CD14-positive monocyte (primary cell): ENCODE data around the gene HERC5. TPM values are rescaled to one million over a fixed set of nuclear protein-coding genes. Genes with fewer than 3 reads are reported as not detected.

ENCODE experiments used
- DNase-seq, 3 donors: peaks; one replicate each; pipeline ENCODE4 v3.0.0-alpha.2; 2011 to 2022
- H2AFZ ChIP-seq: 2 replicates; pipeline ENCODE4 v1.6.0; 2012; ENCODE audit warnings: mild to moderate bottlenecking, low read depth, low read length, inconsistent platforms; ENCODE audit not compliant: insufficient read depth, poor library complexity, severe bottlenecking
- H3K27ac ChIP-seq, 2 donors: 1 replicate in 1 of 2; 2 replicates in 1 of 2; pipeline ENCODE4 v1.5.1; 2012 to 2013; ENCODE audit warnings: low read length in 2 of 2, control low read depth in 1 of 2, inconsistent platforms in 1 of 2, low read depth in 1 of 2, mild to moderate bottlenecking in 1 of 2
- H3K27me3 ChIP-seq, 2 donors: one replicate each; pipeline versions ENCODE4 v1.6.0 to v1.6.1; 2011 to 2013; ENCODE audit warnings: low read length in 2 of 2; ENCODE audit not compliant: control insufficient read depth in 2 of 2, insufficient read depth in 2 of 2
- H3K36me3 ChIP-seq, 2 donors: replicated peaks in 1 of 2; 1 replicate in 1 of 2; 2 replicates in 1 of 2; pipeline versions ENCODE4 v1.5.1 to v1.6.1; 2012 to 2013; ENCODE audit warnings: low read length in 2 of 2, control low read depth in 1 of 2, inconsistent platforms in 1 of 2, mild to moderate bottlenecking in 1 of 2; ENCODE audit not compliant: insufficient read depth in 2 of 2, control insufficient read depth in 1 of 2
- H3K4me1 ChIP-seq, 2 donors: 1 replicate in 1 of 2; 2 replicates in 1 of 2; pipeline versions ENCODE4 v1.5.1 to v1.6.1; 2012 to 2013; ENCODE audit warnings: low read length in 2 of 2, control low read depth in 1 of 2, inconsistent platforms in 1 of 2, mild to moderate bottlenecking in 1 of 2, moderate library complexity in 1 of 2; ENCODE audit not compliant: insufficient read depth in 2 of 2, control insufficient read depth in 1 of 2
- H3K4me2 ChIP-seq: replicated peaks from 2 replicates; pipeline ENCODE3; 2012; ENCODE audit warnings: low read length, moderate library complexity, mild to moderate bottlenecking; ENCODE audit not compliant: poor library complexity, severe bottlenecking; ENCODE audit errors: extremely low read depth
- H3K4me3 ChIP-seq, 3 experiments: fragments of 200-600 bp in 1 of 3; sonication (generic) in 1 of 3; replicated peaks in 1 of 3; 1 replicate in 2 of 3; 2 replicates in 1 of 3; pipeline ENCODE4 v1.5.1; 2011 to 2013; ENCODE audit warnings: low read length in 3 of 3, mild to moderate bottlenecking in 3 of 3, control low read depth in 2 of 3, low read depth in 2 of 3, inconsistent platforms in 1 of 3, moderate library complexity in 1 of 3
- H3K79me2 ChIP-seq: 2 replicates; pipeline ENCODE4 v1.6.0; 2012; ENCODE audit warnings: mild to moderate bottlenecking, control low read depth, inconsistent platforms, low read length, moderate library complexity; ENCODE audit not compliant: insufficient read depth
- H3K9ac ChIP-seq: 2 replicates; pipeline ENCODE4 v1.6.0; 2017; ENCODE audit warnings: low read length, mild to moderate bottlenecking; ENCODE audit not compliant: insufficient read depth, poor library complexity, severe bottlenecking
- H3K9me3 ChIP-seq, 2 donors: replicated peaks in 1 of 2; 1 replicate in 1 of 2; 2 replicates in 1 of 2; pipeline versions ENCODE4 v1.5.1 to v1.6.1; 2012 to 2013; ENCODE audit warnings: low read length in 2 of 2, control low read depth in 1 of 2; ENCODE audit not compliant: control insufficient read depth in 1 of 2, insufficient read depth in 1 of 2
- H4K20me1 ChIP-seq: 2 replicates; pipeline ENCODE4 v1.6.0; 2012; ENCODE audit warnings: mild to moderate bottlenecking, low read length, control low read depth, moderate library complexity; ENCODE audit not compliant: insufficient read depth
- H3K27ac Mint-ChIP-seq, 7 donors: one replicate each; pipeline ENCODE4 v1.8.0; 2020; ENCODE audit warnings: mild to moderate bottlenecking in 7 of 7, mixed read lengths in 7 of 7, moderate library complexity in 6 of 7, inconsistent platforms in 2 of 7
- H3K27me3 Mint-ChIP-seq, 3 donors: one replicate each; pipeline ENCODE4 v1.8.0; 2021 to 2022; ENCODE audit warnings: low read depth in 3 of 3, mild to moderate bottlenecking in 3 of 3, mixed read lengths in 3 of 3, moderate library complexity in 3 of 3, inconsistent platforms in 1 of 3
- H3K36me3 Mint-ChIP-seq, 2 donors: one replicate each; pipeline ENCODE4 v1.8.0; 2020; ENCODE audit warnings: mixed read lengths in 2 of 2, inconsistent platforms in 1 of 2, mild to moderate bottlenecking in 1 of 2
- H3K4me1 Mint-ChIP-seq: one replicate; pipeline ENCODE4 v1.8.0; 2020; ENCODE audit warnings: mild to moderate bottlenecking, mixed read lengths
- H3K4me3 Mint-ChIP-seq, 2 donors: one replicate each; pipeline ENCODE4 v1.8.0; 2020; ENCODE audit warnings: mild to moderate bottlenecking in 2 of 2, mixed read lengths in 2 of 2, moderate library complexity in 1 of 2
- H3K9me3 Mint-ChIP-seq, 7 donors: one replicate each; pipeline ENCODE4 v1.8.0; 2020 to 2022; ENCODE audit warnings: mixed read lengths in 7 of 7, mild to moderate bottlenecking in 6 of 7, moderate library complexity in 6 of 7, inconsistent platforms in 2 of 7
- WGBS: methylation state at CpG from one replicate; pipeline ENCODE4 v1.1.5; 2013; ENCODE audit warnings: missing lambda C conversion rate; ENCODE audit not compliant: insufficient coverage; 5-methylcytosine and 5-hydroxymethylcytosine counted together
- intact Hi-C, 2 donors: fragments of 100-400 bp; cut with micrococcal nuclease; formaldehyde crosslinking; loops; one replicate each; pipeline versions ENCODE4 v1.15.0 to v1.15.1; 2023
- polyA plus RNA-seq, 3 donors: library from polyadenylated mRNA; depleted of rRNA in 1 of 3; unstranded in 2 of 3; stranded (reverse) in 1 of 3; fragments of 300-500 nt in 2 of 3; fragments of >200 nt in 1 of 3; fragmentation: Illumina TruSeq in 2 of 3; gene quantifications; 1 replicate in 2 of 3; 2 replicates in 1 of 3; pipeline ENCODE4 v1.2.3, GENCODE V29; 2012 to 2021
- TF ChIP-seq, protein P1 (sequence below): fragments of 200-600 bp; IDR thresholded peaks from one replicate; pipeline ENCODE4 v1.8.0; 2022; ENCODE audit warnings: antibody characterized with exemption, mild to moderate bottlenecking

Gene HERC5
- polyA plus RNA-seq, 3 donors: 2.9 to 10.4 (median 8.1) TPM

DNA sequence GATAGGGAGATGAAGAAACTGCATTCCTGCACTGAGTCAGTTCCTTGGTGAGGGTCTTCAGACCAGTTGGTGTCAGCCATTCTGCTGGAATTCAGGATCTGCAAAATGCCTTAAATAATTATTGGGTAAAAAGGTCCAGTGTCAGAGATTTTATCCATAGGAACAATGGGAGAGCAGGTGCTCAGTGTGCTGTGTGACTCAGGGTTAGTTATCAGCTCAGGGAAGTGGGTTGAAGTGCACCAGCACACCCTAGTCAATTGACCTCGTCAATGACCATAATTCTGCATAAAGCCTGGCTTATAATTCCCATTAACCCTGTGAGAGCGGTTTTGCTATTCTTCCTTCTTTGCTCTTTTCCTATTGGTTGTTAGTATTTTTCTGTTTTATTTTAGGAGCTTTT, 40.9 kb upstream of the HERC5 start:
- Histone ChIP-seq H3K4me3 (no peak overlapping the region), H3K36me3 (peaks cover 0 to 4% of the 10 kb centered on the region in 2 donors), H3K4me2 (no peak overlapping the region), H3K27me3 (no peaks in the 10 kb centered on the region), H2AFZ (no peak overlapping the region), H3K27ac (no peak overlapping the region), H3K4me1 (no peaks in the 10 kb centered on the region), H4K20me1 (no peaks in the 10 kb centered on the region), H3K9me3 (no peaks in the 10 kb centered on the region), H3K9ac (no peak overlapping the region), H3K79me2 (no peaks in the 10 kb centered on the region)
- no peak for DNase-seq
- WGBS: no CpG with 5 or more reads among the region's 2 CpGs
- H3K27me3 Mint-ChIP-seq: no peaks in the 10 kb centered on the region
- H3K4me1 Mint-ChIP-seq: peaks cover 2% of the 10 kb centered on the region
- TF ChIP-seq, protein P1, sequence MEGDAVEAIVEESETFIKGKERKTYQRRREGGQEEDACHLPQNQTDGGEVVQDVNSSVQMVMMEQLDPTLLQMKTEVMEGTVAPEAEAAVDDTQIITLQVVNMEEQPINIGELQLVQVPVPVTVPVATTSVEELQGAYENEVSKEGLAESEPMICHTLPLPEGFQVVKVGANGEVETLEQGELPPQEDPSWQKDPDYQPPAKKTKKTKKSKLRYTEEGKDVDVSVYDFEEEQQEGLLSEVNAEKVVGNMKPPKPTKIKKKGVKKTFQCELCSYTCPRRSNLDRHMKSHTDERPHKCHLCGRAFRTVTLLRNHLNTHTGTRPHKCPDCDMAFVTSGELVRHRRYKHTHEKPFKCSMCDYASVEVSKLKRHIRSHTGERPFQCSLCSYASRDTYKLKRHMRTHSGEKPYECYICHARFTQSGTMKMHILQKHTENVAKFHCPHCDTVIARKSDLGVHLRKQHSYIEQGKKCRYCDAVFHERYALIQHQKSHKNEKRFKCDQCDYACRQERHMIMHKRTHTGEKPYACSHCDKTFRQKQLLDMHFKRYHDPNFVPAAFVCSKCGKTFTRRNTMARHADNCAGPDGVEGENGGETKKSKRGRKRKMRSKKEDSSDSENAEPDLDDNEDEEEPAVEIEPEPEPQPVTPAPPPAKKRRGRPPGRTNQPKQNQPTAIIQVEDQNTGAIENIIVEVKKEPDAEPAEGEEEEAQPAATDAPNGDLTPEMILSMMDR: no peak
- H3K9me3 Mint-ChIP-seq: no peaks in the 10 kb centered on the region
- no peak overlapping the region for H3K27ac Mint-ChIP-seq
- peaks cover 21 to 28% of the 10 kb centered on the region in 2 donors for H3K36me3 Mint-ChIP-seq
- no peak overlapping the region for H3K4me3 Mint-ChIP-seq
- intact Hi-C loops: no loop called here

GRCh38 chr4:88418411-88418810, 38.5 kb upstream of the HERC5 start:
- H3K4me2 ChIP-seq: no peak overlapping the region
- peaks cover 0 to 5% (median 0%) of the 10 kb centered on the region in 7 donors for H3K9me3 Mint-ChIP-seq
- H3K36me3 ChIP-seq: peaks cover 0 to 4% of the 10 kb centered on the region in 2 donors
- H3K9me3 ChIP-seq: no peaks in the 10 kb centered on the region
- WGBS: 100% methylated on average over 1 of the region's 3 CpGs
- peaks cover 18 to 22% of the 10 kb centered on the region in 2 donors for H3K36me3 Mint-ChIP-seq
- H3K27ac ChIP-seq: no peak overlapping the region
- intact Hi-C loops: no loop called here
- H3K4me3 Mint-ChIP-seq: no peak overlapping the region
- no peaks in the 10 kb centered on the region for H3K27me3 Mint-ChIP-seq
- H3K4me1 ChIP-seq: no peaks in the 10 kb centered on the region
- peak overlapping the region in 1 of 7 donors; percentile 50 for H3K27ac Mint-ChIP-seq
- no peak overlapping the region for H3K9ac ChIP-seq
- DNase-seq: no peak
- H4K20me1 ChIP-seq: no peaks in the 10 kb centered on the region
- TF ChIP-seq, protein P1: no peak
- H2AFZ ChIP-seq: no peak overlapping the region
- H3K4me3 ChIP-seq: no peak overlapping the region
- H3K4me1 Mint-ChIP-seq: peaks cover 2% of the 10 kb centered on the region
- no peaks in the 10 kb centered on the region for H3K27me3 ChIP-seq
- no peaks in the 10 kb centered on the region for H3K79me2 ChIP-seq
